RWPE2 (cell line): ENCODE data around the gene KLK12.

ENCODE experiments used
- ATAC-seq: fragments of 200-7000 bp; cut with Tn5 transposase; 3 replicates; pipeline ENCODE4 v1.9.1; 2021; ENCODE audit warnings: low read depth
- DNase-seq: peaks from one replicate; pipeline ENCODE4 v3.0.0-alpha.2; 2020; ENCODE audit warnings: low spot score
- H3K27ac ChIP-seq: fragments of 450-650 bp; 2 replicates; pipeline ENCODE4 v1.5.1; 2017; ENCODE audit warnings: mild to moderate bottlenecking; ENCODE audit not compliant: poor library complexity, severe bottlenecking
- H3K27me3 ChIP-seq: fragments of 250-450 bp; sonication (Bioruptor Pico); 2 replicates; pipeline ENCODE4 v1.5.1; 2021; ENCODE audit warnings: mild to moderate bottlenecking, moderate library complexity; ENCODE audit not compliant: insufficient read depth, poor library complexity, severe bottlenecking
- H3K36me3 ChIP-seq: fragments of 250-450 bp; sonication (Bioruptor Pico); 2 replicates; pipeline ENCODE4 v1.5.1; 2020; ENCODE audit warnings: low read depth, mild to moderate bottlenecking, moderate library complexity
- H3K4me1 ChIP-seq: fragments of 250-450 bp; sonication (Bioruptor Pico); 2 replicates; pipeline ENCODE4 v1.5.1; 2021; ENCODE audit warnings: mild to moderate bottlenecking, moderate library complexity; ENCODE audit not compliant: insufficient read depth, poor library complexity, severe bottlenecking
- H3K4me3 ChIP-seq: fragments of 250-450 bp; sonication (Bioruptor Pico); 2 replicates; pipeline ENCODE4 v1.5.1; 2021; ENCODE audit warnings: mild to moderate bottlenecking, moderate library complexity; ENCODE audit not compliant: severe bottlenecking
- H3K9me3 ChIP-seq: fragments of 250-450 bp; sonication (Bioruptor Pico); 2 replicates; pipeline ENCODE4 v1.5.1; 2021; ENCODE audit warnings: mild to moderate bottlenecking, moderate library complexity; ENCODE audit not compliant: severe bottlenecking
- CTCF ChIP-seq: fragments of 450-650 bp; IDR thresholded peaks from one replicate; pipeline ENCODE4 v1.5.1; 2017; ENCODE audit warnings: mild to moderate bottlenecking, moderate library complexity; ENCODE audit not compliant: poor library complexity, severe bottlenecking

The KLK12 gene

GRCh38 chr19:51019544-51019925, 15.3 kb downstream of the KLK12 start, which contains the start of gene KLK10:
KLK10 (minus strand) TSS chr19:51019709; CDS start chr19:51019130, 579 bp downstream.
- no peak for ATAC-seq

GRCh38 chr19:51018745-51019543, 15.9 kb downstream of the KLK12 start:
- TF ChIP-seq CTCF, result no peak
- Histone ChIP-seq H3K27ac (no peak overlapping the region), H3K4me3 (peak overlapping the region; percentile 11), H3K36me3 (no peaks in the 10 kb centered on the region), H3K9me3 (no peaks in the 10 kb centered on the region), H3K27me3 (peaks cover 31% of the 10 kb centered on the region), H3K4me1 (no peaks in the 10 kb centered on the region)
- ATAC-seq (0 out of 3 replicates have a peak, but pooled peaks have one; percentile 26), DNase-seq (no peak)

More at GRCh38 chr19:51019544-51019925, 15.3 kb downstream of the KLK12 start, which contains the start of gene KLK10:
- Histone ChIP-seq H3K27me3 (peaks cover 31% of the 10 kb centered on the region), H3K4me3 (peak within 1 kb of the TSS; percentile 11), H3K4me1 (no peaks in the 10 kb centered on the region), H3K27ac (no peak within 1 kb of the TSS), H3K36me3 (no peaks in the 10 kb centered on the region), H3K9me3 (no peaks in the 10 kb centered on the region)
- TF ChIP-seq CTCF, result no peak
- no peak for DNase-seq

- H3K9me3 ChIP-seq, result no peaks in the 10 kb centered on the region
- ATAC-seq (peak; percentile 70), DNase-seq (peak; percentile 74)
- peak overlapping the region; percentile 22 for H3K4me3 ChIP-seq
- peaks cover 31% of the 10 kb centered on the region for H3K27me3 ChIP-seq
- H3K27ac ChIP-seq, result no peak overlapping the region
- peak; percentile 91 for TF ChIP-seq CTCF
- H3K36me3 ChIP-seq, result no peaks in the 10 kb centered on the region
- no peaks in the 10 kb centered on the region for H3K4me1 ChIP-seq
Observed at GRCh38 chr19:51016798-51017683, 17.8 kb downstream of the KLK12 start.

GRCh38 chr19:51015691-51016267, 19.0 kb downstream of the KLK12 start:
- DNase-seq, result no peak

More at GRCh38 chr19:51015691-51016267, 19.0 kb downstream of the KLK12 start:
- TF ChIP-seq CTCF, result no peak
- ATAC-seq, result no peak
- Histone ChIP-seq H3K9me3 (no peaks in the 10 kb centered on the region), H3K4me1 (peaks cover 2% of the 10 kb centered on the region), H3K4me3 (no peak overlapping the region), H3K36me3 (no peaks in the 10 kb centered on the region), H3K27ac (no peak overlapping the region), H3K27me3 (peaks cover 31% of the 10 kb centered on the region)
